RWPE2 (cell line): ENCODE measurements around the gene FXR2.

Source experiments
- ATAC-seq: fragments of 200-7000 bp; cut with Tn5 transposase; 3 replicates; pipeline ENCODE4 v1.9.1; 2021; ENCODE audit warnings: low read depth
- DNase-seq: peaks from one replicate; pipeline ENCODE4 v3.0.0-alpha.2; 2020; ENCODE audit warnings: low spot score
- H3K27ac ChIP-seq: fragments of 450-650 bp; 2 replicates; pipeline ENCODE4 v1.5.1; 2017; ENCODE audit warnings: mild to moderate bottlenecking; ENCODE audit not compliant: poor library complexity, severe bottlenecking
- H3K27me3 ChIP-seq: fragments of 250-450 bp; sonication (Bioruptor Pico); 2 replicates; pipeline ENCODE4 v1.5.1; 2021; ENCODE audit warnings: mild to moderate bottlenecking, moderate library complexity; ENCODE audit not compliant: insufficient read depth, poor library complexity, severe bottlenecking
- H3K36me3 ChIP-seq: fragments of 250-450 bp; sonication (Bioruptor Pico); 2 replicates; pipeline ENCODE4 v1.5.1; 2020; ENCODE audit warnings: low read depth, mild to moderate bottlenecking, moderate library complexity
- H3K4me1 ChIP-seq: fragments of 250-450 bp; sonication (Bioruptor Pico); 2 replicates; pipeline ENCODE4 v1.5.1; 2021; ENCODE audit warnings: mild to moderate bottlenecking, moderate library complexity; ENCODE audit not compliant: insufficient read depth, poor library complexity, severe bottlenecking
- H3K4me3 ChIP-seq: fragments of 250-450 bp; sonication (Bioruptor Pico); 2 replicates; pipeline ENCODE4 v1.5.1; 2021; ENCODE audit warnings: mild to moderate bottlenecking, moderate library complexity; ENCODE audit not compliant: severe bottlenecking
- H3K9me3 ChIP-seq: fragments of 250-450 bp; sonication (Bioruptor Pico); 2 replicates; pipeline ENCODE4 v1.5.1; 2021; ENCODE audit warnings: mild to moderate bottlenecking, moderate library complexity; ENCODE audit not compliant: severe bottlenecking
- TF ChIP-seq, protein P1 (sequence below): fragments of 450-650 bp; IDR thresholded peaks from one replicate; pipeline ENCODE4 v1.5.1; 2017; ENCODE audit warnings: mild to moderate bottlenecking, moderate library complexity; ENCODE audit not compliant: poor library complexity, severe bottlenecking

FXR2 gene

DNA sequence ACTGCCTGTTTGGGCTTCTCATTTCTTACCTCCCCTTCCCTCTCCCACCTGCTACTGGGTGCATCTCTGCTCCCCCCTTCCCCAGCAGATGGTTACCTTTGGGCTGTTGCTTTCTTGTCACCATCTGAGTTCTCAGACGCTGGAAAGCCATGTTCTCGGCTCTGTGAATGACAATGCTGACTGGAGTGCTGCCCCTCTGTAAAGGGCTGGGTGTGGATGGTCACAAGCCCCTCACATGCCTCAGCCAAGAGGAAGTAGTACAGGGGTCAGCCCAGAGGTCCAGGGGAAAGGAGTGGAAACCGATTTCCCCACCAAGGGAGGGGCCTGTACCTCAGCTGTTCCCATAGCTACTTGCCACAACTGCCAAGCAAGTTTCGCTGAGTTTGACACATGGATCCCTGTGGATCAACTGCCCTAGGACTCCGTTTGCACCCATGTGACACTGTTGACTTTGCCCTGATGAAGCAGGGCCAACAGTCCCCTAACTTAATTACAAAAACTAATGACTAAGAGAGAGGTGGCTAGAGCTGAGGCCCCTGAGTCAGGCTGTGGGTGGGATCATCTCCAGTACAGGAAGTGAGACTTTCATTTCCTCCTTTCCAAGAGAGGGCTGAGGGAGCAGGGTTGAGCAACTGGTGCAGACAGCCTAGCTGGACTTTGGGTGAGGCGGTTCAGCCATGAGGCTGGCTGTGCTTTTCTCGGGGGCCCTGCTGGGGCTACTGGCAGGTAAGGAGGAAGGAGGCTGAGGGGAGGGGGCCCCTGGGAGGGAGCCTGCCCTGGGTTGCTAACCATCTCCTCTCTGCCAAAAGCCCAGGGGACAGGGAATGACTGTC, 35.5 kb downstream of the FXR2 start, which contains the start of gene CD68:
CD68 (plus strand) TSS at position 638 of the 833 bp plus-strand sequence; CDS start at position 678, 40 bp downstream.
- Histone ChIP-seq H3K4me1 (peaks cover 29% of the 10 kb centered on the region), H3K27me3 (no peaks in the 10 kb centered on the region), H3K9me3 (no peaks in the 10 kb centered on the region), H3K27ac (peak within 1 kb of the TSS; percentile 98), H3K4me3 (no peak within 1 kb of the TSS), H3K36me3 (peaks cover 49% of the 10 kb centered on the region)
- TF ChIP-seq, protein P1, sequence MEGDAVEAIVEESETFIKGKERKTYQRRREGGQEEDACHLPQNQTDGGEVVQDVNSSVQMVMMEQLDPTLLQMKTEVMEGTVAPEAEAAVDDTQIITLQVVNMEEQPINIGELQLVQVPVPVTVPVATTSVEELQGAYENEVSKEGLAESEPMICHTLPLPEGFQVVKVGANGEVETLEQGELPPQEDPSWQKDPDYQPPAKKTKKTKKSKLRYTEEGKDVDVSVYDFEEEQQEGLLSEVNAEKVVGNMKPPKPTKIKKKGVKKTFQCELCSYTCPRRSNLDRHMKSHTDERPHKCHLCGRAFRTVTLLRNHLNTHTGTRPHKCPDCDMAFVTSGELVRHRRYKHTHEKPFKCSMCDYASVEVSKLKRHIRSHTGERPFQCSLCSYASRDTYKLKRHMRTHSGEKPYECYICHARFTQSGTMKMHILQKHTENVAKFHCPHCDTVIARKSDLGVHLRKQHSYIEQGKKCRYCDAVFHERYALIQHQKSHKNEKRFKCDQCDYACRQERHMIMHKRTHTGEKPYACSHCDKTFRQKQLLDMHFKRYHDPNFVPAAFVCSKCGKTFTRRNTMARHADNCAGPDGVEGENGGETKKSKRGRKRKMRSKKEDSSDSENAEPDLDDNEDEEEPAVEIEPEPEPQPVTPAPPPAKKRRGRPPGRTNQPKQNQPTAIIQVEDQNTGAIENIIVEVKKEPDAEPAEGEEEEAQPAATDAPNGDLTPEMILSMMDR, result no peak
- ATAC-seq, result peak; percentile 76
- DNase-seq, result peak; percentile 89

GRCh38 chr17:7577327-7578199, 37.1 kb downstream of the FXR2 start:
- peaks cover 64% of the 10 kb centered on the region for H3K36me3 ChIP-seq
- ATAC-seq (no peak), DNase-seq (no peak)
- H3K4me1 ChIP-seq, result peaks cover 23% of the 10 kb centered on the region
- peak overlapping the region; percentile 98 for H3K27ac ChIP-seq
- H3K27me3 ChIP-seq, result no peaks in the 10 kb centered on the region
- TF ChIP-seq, protein P1, result no peak
- H3K4me3 ChIP-seq, result no peak overlapping the region
- no peaks in the 10 kb centered on the region for H3K9me3 ChIP-seq

- Histone ChIP-seq H3K4me3 (no peak overlapping the region), H3K4me1 (peaks cover 23% of the 10 kb centered on the region), H3K27ac (peak overlapping the region; percentile 98), H3K9me3 (no peaks in the 10 kb centered on the region), H3K36me3 (peaks cover 64% of the 10 kb centered on the region), H3K27me3 (no peaks in the 10 kb centered on the region)
- ATAC-seq (no peak), DNase-seq (no peak)
- TF ChIP-seq, protein P1, result no peak
Measured at GRCh38 chr17:7576432-7576937, 38.2 kb downstream of the FXR2 start.

GRCh38 chr17:7575959-7576358, 38.7 kb downstream of the FXR2 start:
- TF ChIP-seq, protein P1, result no peak
- no peak for ATAC-seq
- Histone ChIP-seq H3K4me1 (peaks cover 20% of the 10 kb centered on the region), H3K36me3 (peaks cover 69% of the 10 kb centered on the region), H3K27me3 (no peaks in the 10 kb centered on the region), H3K9me3 (no peaks in the 10 kb centered on the region), H3K4me3 (no peak overlapping the region), H3K27ac (peak overlapping the region; percentile 98)
- DNase-seq, result no peak
